ENCODE measurements around the gene USP43.

USP43 gene

DNA sequence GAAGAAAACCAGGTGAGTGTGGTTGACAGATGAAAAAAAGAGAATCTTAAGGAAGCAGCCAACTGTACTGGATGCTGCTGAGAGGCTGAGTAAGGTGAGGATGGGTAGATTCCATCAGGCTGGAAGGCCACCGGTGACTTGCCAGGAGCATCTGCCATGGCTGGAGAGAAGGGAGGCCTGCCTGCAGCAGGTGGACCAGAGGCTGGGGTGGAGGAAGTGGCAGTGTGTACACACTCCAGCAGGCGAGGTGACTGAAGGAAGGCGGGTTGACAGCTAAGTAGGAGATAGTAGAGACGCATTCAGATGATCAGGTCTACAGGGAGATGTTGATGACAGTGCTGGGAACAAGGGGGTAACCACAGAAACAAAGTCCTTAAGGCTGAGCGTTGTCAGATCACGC is 69.5 kb downstream of the USP43 start:
- DNase-seq (ENCODE audit: low read depth in 2 of 2): no peak

DNA sequence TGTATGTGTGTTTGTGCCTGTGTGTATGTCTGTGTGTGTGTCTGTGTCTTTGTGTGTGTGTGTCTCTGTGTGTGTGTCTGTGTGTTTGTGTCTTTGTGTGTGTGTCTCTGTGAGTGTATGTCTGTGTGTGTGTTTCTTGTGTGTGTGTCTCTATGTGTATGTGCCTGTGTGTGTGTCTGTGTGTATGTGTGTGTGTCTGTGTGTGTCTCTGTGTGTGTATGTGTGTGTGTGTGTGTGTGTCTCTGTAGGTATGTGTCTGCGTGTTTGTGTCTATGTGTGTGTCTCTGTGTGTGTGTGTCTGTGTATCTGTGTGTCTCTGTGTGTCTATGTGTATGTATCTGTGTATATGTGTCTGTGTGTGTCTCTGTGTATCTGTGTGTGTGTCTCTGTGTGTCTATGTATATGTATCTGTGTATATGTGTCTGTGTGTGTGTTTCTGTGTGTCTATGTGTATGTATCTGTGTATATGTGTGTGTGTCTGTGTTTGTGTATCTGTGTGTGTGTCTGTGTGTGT is 70.2 kb downstream of the USP43 start:
- DNase-seq (ENCODE audit: low read depth in 2 of 2): no peak

DNA sequence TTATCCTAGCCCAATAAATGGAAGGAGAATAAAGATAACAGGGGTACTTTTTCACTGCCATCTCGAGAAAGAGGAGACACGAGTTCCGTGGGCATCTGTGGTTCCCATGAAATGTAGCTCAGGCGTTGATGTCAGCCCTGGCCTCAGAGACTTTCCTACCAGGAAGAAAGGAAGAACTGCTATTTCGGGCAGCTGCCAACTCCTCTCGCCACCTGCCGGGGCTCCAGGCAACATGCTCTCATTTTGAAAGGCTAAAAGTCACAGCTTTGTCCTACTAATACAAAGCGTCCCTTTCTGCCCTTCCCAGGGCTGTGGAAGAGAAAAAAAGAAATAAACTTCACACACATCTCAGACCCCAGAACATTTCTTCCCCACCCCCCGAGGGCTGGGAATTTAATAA is 80.3 kb downstream of the USP43 start:
- DNase-seq (ENCODE audit: low read depth in 2 of 2): no peak

DNA sequence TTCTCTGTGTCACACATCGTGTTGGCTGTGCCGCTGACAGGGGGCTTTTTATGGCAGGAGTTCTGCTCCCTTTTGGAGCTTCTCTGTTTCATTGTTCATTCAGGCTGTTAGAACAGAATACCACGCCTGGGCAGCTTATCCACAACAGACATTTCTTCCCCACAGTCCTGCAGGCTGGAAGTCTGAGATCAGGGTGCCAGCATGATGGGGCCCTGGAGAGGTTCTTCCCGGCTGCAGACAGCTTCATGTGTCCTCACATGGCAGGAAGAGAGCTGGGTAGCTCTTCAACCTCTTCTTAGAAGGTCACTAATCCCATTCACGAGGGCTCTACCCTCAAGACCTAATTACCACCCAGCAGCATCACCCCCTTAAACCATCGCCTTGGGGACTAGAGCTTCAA is 81.0 kb downstream of the USP43 start:
- no peak for DNase-seq (ENCODE audit: low read depth in 2 of 2)

DNA sequence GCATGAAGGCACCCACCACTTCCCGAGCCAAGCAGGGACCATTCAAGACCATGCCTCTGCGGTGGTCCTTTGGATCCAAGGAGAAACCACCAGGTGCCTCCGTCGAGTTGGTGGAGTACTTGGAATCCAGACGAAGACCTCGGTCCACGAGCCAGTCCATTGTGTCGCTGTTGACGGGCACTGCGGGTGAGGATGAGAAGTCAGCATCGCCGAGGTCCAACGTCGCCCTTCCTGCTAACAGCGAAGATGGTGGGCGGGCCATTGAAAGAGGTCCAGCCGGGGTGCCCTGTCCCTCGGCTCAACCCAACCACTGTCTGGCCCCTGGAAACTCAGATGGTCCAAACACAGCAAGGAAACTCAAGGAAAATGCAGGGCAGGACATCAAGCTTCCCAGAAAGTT is 82.7 kb downstream of the USP43 start:
- DNase-seq (ENCODE audit: low read depth in 2 of 2): no peak

DNA sequence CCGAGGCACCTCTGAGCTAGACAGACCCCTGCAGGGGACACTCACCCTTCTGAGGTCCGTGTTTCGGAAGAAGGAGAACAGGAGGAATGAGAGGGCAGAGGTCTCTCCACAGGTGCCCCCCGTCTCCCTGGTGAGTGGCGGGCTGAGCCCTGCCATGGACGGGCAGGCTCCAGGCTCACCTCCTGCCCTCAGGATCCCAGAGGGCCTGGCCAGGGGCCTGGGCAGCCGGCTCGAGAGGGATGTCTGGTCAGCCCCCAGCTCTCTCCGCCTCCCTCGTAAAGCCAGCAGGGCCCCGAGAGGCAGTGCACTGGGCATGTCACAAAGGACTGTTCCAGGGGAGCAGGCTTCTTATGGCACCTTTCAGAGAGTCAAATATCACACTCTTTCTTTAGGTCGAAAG is 83.2 kb downstream of the USP43 start:
- no peak for DNase-seq (ENCODE audit: low read depth in 2 of 2)

DNA sequence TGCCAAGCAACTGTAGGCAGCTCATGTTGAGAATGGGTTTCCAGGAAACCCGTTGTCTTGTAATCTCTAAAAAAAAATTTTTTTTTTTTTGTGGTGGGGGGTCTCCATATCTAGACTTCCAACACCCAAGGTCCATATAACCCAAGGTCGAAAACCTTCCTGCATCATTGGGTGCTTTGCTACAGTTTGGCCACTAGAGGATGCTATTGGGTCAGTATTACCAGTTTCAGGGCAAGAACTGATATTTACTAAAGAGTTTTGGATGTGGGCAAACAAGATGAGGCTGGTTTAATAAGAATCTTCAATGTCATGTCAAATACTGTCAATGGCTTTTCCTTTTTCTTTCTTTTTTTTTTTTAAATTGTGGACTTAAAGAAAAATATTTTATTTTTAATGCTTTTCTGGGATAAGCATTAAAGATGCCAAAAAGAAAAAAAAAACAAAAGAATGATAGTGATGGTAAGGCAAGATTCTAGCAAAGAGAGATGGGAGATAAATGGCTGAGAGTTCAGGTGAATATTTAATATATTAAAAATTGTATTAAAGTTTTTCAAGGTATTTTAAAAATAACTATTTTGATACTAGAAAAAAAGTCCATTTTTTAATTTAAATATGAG is 83.8 kb downstream of the USP43 start:
- no peak for DNase-seq (ENCODE audit: low read depth in 2 of 2)

DNA sequence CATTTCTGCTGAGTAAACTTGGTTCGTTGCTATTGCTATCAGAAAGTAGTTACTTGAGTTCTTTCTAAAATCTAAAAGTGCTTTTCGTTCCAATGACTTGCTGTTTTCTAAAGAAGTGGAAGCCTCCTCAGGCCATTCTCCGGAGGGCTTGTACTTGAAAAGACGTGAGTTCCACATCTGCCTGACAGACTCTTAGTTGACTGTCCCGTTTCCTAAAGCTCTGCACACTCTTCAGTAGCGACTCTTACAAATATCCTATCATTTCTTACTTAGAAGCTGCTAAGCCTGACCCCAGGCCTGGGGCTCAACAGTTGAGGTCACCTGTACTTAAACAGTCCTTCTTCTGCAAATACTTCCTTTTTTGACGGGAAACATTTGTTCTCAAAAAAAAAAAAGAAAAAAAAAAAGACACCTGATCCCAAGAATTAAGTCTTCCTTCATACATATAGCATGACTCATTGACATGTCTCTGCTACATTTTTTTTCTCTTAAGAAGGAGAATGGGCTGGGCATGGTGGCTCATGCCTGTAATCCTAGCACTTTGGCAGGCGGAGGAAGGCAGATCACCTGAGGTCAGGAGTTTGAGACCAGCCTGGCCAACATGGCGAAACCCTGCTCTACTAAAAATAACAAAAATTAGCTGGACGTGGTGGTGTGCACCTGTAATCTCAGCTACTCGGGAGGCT is 84.6 kb downstream of the USP43 start:
- no peak for DNase-seq (ENCODE audit: low read depth in 2 of 2)

DNA sequence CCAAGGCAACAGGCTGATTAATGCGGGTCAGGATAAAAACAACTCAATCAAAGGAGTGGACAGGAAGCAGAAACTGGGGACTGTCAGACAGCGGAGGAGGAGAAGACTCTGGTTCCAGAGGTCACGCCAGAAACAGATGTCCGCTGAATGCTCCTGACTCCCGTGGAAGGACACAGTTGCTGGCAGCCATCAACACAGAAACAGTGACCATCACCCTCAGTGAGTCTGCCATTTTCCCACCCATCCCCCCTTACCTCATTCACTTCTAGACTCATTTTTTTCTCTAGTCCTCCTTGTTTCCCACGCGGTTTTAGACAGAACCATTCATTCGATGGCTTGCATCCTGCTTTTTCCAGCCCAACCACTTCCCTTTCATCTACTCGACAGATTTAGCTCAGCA is 105.2 kb downstream of the USP43 start:
- DNase-seq (ENCODE audit: low read depth in 2 of 2): no peak

DNA sequence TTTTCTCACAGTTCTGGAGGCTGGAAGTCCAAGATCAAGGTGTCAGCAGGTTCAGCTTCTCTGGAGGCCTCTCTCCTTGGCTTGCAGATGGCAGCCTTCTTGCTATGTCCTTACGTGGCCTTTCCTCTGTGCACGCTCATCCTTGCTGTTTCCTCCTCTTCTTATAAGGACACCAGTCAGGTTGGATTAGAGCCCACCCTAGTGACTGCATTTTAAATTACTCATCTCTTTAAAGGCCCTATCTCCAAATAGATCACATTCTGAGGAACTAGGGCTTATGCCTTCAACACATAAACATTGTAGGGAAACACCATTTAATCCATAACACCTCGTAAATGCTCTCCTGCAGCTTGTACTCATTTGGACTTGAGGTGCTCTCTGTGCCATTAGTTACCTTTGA is 109.8 kb downstream of the USP43 start:
- DNase-seq (ENCODE audit: low read depth in 2 of 2): no peak

DNA sequence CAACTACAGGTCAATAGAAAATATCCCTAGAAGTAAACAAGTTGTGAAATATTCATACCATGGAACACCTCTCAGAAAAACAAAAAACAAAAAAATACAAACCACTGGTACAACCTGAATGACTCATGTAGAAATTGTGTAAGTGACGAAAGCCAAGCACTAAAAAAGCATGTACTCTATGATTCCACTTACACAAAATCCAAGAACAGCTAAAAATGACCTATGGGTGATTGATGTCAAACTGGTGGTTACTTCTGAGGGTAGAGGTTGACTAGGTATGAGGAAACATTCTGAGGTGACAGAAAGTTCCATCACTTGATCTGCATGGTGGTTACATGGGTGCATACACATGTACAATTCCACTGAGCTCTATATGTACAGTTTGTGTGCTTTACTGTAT is 114.9 kb downstream of the USP43 start:
- DNase-seq (ENCODE audit: low read depth in 2 of 2): no peak

DNA sequence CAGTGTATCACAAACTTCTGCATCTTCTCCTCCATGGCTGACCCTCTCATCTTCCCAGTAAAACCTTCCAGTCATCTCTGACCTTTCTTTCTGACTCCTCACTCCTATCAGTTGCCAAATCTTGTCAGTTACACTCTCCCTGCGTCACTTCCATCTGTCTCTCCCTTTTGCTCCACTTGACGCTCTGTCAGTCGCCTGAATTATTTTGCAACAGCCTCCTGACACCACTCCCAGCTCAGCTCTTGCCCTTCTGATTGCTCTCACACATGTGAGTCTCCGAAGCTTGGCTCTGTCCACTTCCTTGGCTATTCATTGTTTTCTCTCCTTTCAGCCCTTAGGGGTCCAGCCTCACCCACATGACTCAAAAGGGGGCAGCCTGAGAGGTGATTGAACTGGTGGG is 118.3 kb downstream of the USP43 start:
- no peak for DNase-seq (ENCODE audit: low read depth in 2 of 2)

DNA sequence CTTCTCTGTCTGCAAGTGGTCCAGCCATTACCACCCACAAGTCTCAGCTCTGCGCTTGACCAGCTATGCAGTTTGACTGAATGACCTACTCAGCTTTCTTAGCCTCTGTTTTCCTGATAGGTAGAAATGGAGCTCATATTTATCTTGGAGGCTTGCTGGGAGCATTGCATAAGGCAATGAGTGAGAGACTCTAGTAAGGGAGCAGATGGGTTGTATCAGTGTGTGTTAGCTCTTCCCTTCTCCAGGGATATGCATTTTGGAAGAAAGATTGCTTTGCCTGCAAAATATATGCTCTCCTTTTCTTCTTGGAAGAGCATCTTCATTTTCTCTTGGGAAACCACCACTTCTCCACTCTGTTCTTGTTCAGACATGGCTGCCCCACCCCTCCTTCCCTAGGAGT is 120.0 kb downstream of the USP43 start:
- no peak for DNase-seq (ENCODE audit: low read depth in 2 of 2)

DNA sequence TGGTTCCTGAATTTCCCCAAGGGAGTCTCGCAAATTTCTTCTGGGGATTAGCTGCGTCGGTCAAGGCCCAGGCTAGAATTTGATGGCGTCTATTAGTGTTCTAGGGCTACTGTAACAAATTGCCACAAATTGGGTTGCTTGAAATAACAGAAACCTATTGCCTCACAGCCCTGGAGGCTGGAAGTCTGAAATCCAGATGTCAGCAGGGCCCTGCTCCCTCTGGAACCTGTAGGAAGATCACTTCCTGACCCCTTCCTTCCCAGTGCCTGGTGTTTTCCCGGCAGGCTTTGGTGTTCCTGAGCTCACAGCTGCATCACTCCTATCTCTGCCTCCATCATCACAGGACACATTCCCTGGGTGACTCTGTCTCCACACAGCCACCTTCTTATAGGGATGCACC is 121.7 kb downstream of the USP43 start:
- no peak for DNase-seq (ENCODE audit: low read depth in 2 of 2)

DNA sequence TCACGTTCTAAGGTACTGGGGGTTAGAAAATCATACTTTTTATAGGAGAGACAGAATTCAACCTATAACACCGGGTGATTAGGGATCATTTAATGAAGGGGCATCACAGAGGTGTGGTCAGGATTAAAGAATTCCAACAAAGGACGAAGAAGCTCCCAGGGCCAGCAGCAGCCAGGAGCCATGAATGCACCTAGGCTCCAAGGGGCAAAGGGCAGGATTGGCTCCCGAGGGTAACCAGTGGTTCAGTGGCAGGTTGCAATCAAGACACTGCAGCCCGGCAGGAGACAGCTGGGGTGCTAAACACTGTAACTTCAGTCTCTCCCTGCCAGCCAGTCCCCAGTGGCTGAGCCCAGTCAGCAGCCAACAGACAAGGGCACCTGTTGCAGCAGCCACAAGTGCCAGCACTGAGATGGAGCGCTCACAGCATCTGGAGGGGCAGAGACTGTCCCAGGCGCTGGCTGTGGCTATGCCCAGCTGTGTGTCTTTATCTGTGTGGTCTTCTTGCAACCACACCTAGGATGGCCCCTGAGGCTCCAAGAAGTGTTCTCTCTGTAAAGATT is 122.2 kb downstream of the USP43 start:
- no peak for DNase-seq (ENCODE audit: low read depth in 2 of 2)

DNA sequence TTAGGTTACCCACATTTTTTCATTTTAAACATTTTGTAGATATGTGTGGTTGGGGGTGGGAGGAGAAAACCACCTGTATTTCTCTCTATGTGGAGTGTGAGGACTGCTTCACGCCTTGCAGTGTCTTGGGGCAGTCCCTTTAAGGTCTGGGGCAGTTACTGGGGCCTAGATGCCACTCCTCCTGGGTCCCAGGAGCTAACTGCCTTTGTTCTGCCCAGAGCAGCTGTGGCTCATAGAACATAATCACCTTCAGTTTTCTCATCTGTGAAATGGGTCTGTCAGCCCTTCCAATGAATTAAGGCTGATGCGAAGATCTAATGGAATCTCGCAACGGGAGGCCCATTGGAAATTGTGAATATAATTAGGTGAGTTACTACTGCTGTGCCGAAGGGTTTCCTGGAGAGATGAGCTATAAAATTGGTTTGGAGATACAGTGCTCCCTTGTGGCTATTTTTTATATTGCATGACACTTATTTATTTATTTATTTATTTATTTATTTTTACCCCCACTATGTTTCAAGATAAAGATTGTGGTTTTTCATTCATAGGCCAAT is 123.1 kb downstream of the USP43 start:
- no peak for DNase-seq (ENCODE audit: low read depth in 2 of 2)

DNA sequence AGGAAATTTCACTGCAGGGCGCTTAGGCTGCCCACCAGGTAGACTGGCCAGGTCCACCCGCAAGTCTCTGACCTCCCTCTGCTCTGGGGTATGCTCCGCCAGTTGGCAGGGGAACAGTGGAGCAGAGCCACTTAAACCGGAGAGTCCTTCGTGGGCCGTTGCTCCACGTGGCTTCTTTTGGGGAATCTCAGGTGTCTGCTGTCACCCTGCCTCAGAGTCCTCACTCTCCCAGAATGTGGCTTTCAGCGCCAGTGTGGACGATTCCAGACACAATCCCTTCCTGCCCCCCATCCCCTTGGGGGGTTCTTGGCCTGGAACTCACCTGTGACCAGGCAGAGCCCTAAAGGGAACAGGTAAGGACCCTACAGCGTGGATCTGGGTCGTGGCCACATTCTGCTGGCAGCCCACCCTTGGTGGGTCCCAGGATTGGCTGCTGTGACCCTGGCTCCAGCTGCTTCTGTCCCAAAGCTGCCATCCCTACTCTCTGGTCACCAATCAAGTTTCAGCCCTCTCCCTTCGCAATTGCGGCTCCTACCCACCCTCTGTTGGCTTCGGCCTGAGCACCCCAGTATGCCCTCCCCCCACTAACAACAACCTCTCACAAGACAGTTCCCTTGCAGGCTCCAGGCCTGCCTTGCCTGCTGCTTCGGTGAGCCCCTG is 123.8 kb downstream of the USP43 start:
- DNase-seq (ENCODE audit: low read depth in 2 of 2): no peak

DNA sequence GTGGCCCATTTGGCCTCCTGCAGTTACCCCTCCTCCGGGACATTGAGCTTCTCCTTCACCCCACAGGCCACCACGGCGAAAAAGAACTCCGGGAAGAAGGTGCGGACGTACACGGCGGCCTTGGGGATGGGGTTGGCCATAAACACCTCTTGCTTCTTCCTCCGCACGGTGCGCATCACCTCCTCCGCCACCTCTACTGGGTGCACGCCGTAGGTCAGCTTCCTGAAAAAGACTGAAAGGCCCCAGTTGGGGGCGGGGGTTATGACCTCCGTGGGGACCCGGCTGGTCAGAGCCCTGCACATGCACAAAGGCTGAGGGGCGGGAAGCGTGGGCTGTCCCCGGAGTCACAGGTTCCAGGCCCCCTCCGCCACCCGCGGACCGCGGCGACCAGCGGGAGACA is 126.1 kb downstream of the USP43 start:
- DNase-seq (ENCODE audit: low read depth in 2 of 2): no peak

DNA sequence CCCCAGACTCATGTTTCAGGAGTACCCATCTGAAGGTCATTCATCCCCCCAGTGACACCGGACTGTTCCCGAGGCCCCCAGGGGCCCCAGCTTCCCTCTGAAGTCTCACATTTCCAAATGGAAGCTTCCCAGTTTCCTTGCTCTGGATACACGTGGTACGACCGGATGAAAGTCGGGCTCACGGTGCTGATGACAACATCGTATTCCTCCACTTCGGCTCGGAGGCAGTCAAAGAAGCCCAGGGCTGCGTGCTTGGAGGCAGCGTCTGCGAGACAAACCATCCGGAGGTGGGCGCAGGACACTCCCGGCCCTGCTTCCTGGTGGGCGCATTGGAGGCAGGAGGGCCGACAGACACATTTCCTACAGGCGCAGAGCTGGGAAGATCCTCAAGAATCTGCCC is 127.3 kb downstream of the USP43 start:
- DNase-seq (ENCODE audit: low read depth in 2 of 2): no peak

DNA sequence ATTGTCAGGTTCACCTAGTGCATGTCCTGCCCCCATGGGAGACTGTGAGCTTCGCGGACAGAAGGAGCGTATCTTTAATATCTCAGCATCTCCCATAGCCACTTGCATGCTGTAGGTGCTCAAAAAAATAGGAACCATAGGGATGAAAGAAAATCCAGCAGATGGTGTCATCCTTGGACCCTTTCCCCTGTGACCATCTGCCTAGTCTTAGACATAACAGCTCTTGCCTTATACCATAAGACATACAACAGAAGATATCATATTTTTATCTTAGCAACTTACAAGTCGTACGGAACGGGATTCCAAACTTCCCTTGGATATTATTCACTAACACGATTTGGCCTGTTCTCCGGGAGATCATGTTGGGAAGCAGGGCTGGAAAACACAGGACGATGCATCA is 131.6 kb downstream of the USP43 start:
- DNase-seq (ENCODE audit: low read depth in 2 of 2): no peak

All from stimulated activated CD8-positive, alpha-beta memory T cell treated with anti-CD3 and anti-CD28 coated beads, Interleukin-7, amount 100 ng/mL, for 1 hour (primary cell).